ENCODE data around the gene KCTD17.
"Not testable (repeated sequence)": the region's sequence is repeated elsewhere in the genome, so short reads cannot be mapped to it uniquely, and the experiment has no call there.

The KCTD17 gene

GRCh38 chr22:37061611-37062375 lies 10.3 kb downstream of the KCTD17 start:
- DNase-seq (ENCODE audit: low read depth), result no peak

- DNase-seq (ENCODE audit: low read depth), result no peak
Measured at GRCh38 chr22:37062376-37062675, 10.8 kb downstream of the KCTD17 start.

GRCh38 chr22:37062702-37063381 lies 11.3 kb downstream of the KCTD17 start:
- DNase-seq (ENCODE audit: low read depth), result no peak

GRCh38 chr22:37063431-37064420 lies 12.2 kb downstream of the KCTD17 start:
- DNase-seq (ENCODE audit: low read depth), result no peak

GRCh38 chr22:37064553-37064952 lies 13.0 kb downstream of the KCTD17 start:
- DNase-seq (ENCODE audit: low read depth), result no peak

GRCh38 chr22:37065180-37065579 lies 13.6 kb downstream of the KCTD17 start:
- no peak for DNase-seq (ENCODE audit: low read depth)

- DNase-seq (ENCODE audit: low read depth), result no peak
Measured at GRCh38 chr22:37065961-37066360, 14.4 kb downstream of the KCTD17 start.

- no peak for DNase-seq (ENCODE audit: low read depth)
Measured at GRCh38 chr22:37067428-37067827, 15.9 kb downstream of the KCTD17 start.

GRCh38 chr22:37068859-37069258 lies 17.3 kb downstream of the KCTD17 start:
- DNase-seq (ENCODE audit: low read depth), result no peak

GRCh38 chr22:37069319-37069718 lies 17.8 kb downstream of the KCTD17 start:
- no peak for DNase-seq (ENCODE audit: low read depth)

- no peak for DNase-seq (ENCODE audit: low read depth)
Measured at GRCh38 chr22:37069719-37070118, 18.2 kb downstream of the KCTD17 start.

GRCh38 chr22:37070334-37070733 lies 18.8 kb downstream of the KCTD17 start:
- DNase-seq (ENCODE audit: low read depth), result no peak

- no peak for DNase-seq (ENCODE audit: low read depth)
Measured at GRCh38 chr22:37070744-37071143, 19.2 kb downstream of the KCTD17 start.

- DNase-seq (ENCODE audit: low read depth), result not testable (repeated sequence)
Measured at GRCh38 chr22:37071850-37072592, 20.5 kb downstream of the KCTD17 start.

GRCh38 chr22:37072673-37073072 lies 21.1 kb downstream of the KCTD17 start:
- no peak for DNase-seq (ENCODE audit: low read depth)

GRCh38 chr22:37074537-37074936 lies 23.0 kb downstream of the KCTD17 start:
- DNase-seq (ENCODE audit: low read depth), result no peak

- no peak for DNase-seq (ENCODE audit: low read depth)
Measured at GRCh38 chr22:37075046-37075445, 23.5 kb downstream of the KCTD17 start.

GRCh38 chr22:37075822-37076433 lies 24.4 kb downstream of the KCTD17 start:
- DNase-seq (ENCODE audit: low read depth), result no peak

- no peak for DNase-seq (ENCODE audit: low read depth)
Measured at GRCh38 chr22:37077802-37078448, 26.4 kb downstream of the KCTD17 start.

- DNase-seq (ENCODE audit: low read depth), result no peak
Measured at GRCh38 chr22:37079158-37079557, 27.6 kb downstream of the KCTD17 start.

GRCh38 chr22:37079668-37080171 lies 28.2 kb downstream of the KCTD17 start:
- DNase-seq (ENCODE audit: low read depth), result peak; percentile 28

Measured in non-pigmented ciliary epithelial cell (primary cell).